GM12875 (cell line): ENCODE data around the gene SPATA31C2.
"Not testable (repeated sequence)": the region's sequence is repeated elsewhere in the genome, so short reads cannot be mapped to it uniquely, and the experiment has no call there.

Source experiments
- H3K4me3 ChIP-seq: one replicate; pipeline ENCODE4 v1.5.1; 2011; ENCODE audit warnings: low read depth, low read length, control low read depth
- CTCF ChIP-seq: IDR thresholded peaks from 2 replicates; pipeline ENCODE4 v1.5.1; 2011; ENCODE audit warnings: low read depth, mild to moderate bottlenecking, control low read depth, inconsistent platforms, low read length, moderate library complexity, borderline replicate concordance; ENCODE audit not compliant: insufficient read depth

SPATA31C2 gene

GRCh38 chr9:88138375-88138774 is at the start of gene SPATA31C2:
TSS of gene SPATA31C2 (minus strand) at chr9:88138475. CDS start at chr9:88138446, 29 bp downstream.
- not testable (repeated sequence) for H3K4me3 ChIP-seq

- no peak for TF ChIP-seq CTCF
- no peak overlapping the region for H3K4me3 ChIP-seq
Measured at GRCh38 chr9:88187631-88188030, 49.4 kb upstream of the SPATA31C2 start.

- no peak for TF ChIP-seq CTCF
- H3K4me3 ChIP-seq, result no peak overlapping the region
Measured at GRCh38 chr9:88186495-88187110, 48.3 kb upstream of the SPATA31C2 start.

- H3K4me3 ChIP-seq, result no peak overlapping the region
- TF ChIP-seq CTCF, result no peak
Measured at GRCh38 chr9:88184976-88185375, 46.7 kb upstream of the SPATA31C2 start.

GRCh38 chr9:88183798-88184495 is 45.7 kb upstream of the SPATA31C2 start:
- TF ChIP-seq CTCF, result no peak
- H3K4me3 ChIP-seq, result no peak overlapping the region

- no peak overlapping the region for H3K4me3 ChIP-seq
- TF ChIP-seq CTCF, result no peak
Measured at GRCh38 chr9:88182501-88182900, 44.2 kb upstream of the SPATA31C2 start.

- H3K4me3 ChIP-seq, result no peak overlapping the region
- TF ChIP-seq CTCF, result no peak
Measured at GRCh38 chr9:88180081-88180765, 41.9 kb upstream of the SPATA31C2 start.
